Glomerular visceral epithelial cell (primary cell): ENCODE measurements around the gene PTPN13.

ENCODE experiments used
- DNase-seq: peaks from one replicate; pipeline ENCODE4 v3.0.0-alpha.2; 2016; ENCODE audit errors: extremely low spot score

Gene PTPN13

DNA sequence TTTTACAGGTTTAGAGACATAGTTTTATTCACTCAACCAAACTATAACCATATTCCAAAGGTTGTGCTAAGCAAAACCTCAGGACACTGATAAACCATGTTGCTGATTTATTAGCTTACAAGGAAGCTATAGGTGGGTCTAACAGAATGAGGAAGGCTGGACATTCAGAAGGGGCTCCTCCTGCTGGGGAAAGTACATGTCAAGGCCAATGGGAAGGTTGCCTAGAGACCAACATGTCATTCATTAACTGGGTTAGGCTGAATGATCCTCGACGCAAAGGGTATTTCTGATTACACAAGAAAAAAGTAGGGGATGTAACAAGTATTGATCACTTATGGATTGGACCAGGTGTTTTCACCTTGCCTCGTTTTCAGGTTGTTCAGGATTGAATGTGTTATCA lies 224.7 kb downstream of the PTPN13 start:
- no peak for DNase-seq

- DNase-seq: no peak
Observed at GRCh38 chr4:86819561-86819960, 225.4 kb downstream of the PTPN13 start.

- no peak for DNase-seq
Observed at GRCh38 chr4:86821151-86821550, 227.0 kb downstream of the PTPN13 start.

GRCh38 chr4:86822136-86822535 lies 228.0 kb downstream of the PTPN13 start:
- DNase-seq: no peak

- no peak for DNase-seq
Observed at GRCh38 chr4:86825511-86825910, 231.4 kb downstream of the PTPN13 start.

GRCh38 chr4:86831262-86832130 lies 237.4 kb downstream of the PTPN13 start:
- DNase-seq: peak; percentile 70

- no peak for DNase-seq
Observed at GRCh38 chr4:86833615-86834014, 239.5 kb downstream of the PTPN13 start.

DNA sequence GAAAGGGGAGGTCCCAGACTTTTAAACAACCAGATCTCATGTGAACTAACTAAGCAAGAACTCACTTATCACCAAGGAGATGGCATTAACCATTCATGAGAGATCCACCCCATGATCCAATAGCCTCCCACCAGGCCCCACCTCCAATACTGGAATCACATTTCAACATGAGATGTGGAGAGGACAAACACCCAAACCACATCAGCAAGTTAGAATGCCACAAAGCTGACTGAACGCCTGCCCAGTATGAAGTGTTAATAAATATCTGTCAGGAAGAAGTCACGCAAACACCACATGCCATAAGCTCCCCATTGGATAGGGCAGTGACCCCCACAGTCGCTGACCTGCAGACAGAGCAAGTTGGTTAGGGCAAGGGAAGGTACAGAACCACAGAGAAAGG lies 240.8 kb downstream of the PTPN13 start:
- no peak for DNase-seq

- no peak for DNase-seq
Observed at GRCh38 chr4:86835677-86836076, 241.6 kb downstream of the PTPN13 start.

DNA sequence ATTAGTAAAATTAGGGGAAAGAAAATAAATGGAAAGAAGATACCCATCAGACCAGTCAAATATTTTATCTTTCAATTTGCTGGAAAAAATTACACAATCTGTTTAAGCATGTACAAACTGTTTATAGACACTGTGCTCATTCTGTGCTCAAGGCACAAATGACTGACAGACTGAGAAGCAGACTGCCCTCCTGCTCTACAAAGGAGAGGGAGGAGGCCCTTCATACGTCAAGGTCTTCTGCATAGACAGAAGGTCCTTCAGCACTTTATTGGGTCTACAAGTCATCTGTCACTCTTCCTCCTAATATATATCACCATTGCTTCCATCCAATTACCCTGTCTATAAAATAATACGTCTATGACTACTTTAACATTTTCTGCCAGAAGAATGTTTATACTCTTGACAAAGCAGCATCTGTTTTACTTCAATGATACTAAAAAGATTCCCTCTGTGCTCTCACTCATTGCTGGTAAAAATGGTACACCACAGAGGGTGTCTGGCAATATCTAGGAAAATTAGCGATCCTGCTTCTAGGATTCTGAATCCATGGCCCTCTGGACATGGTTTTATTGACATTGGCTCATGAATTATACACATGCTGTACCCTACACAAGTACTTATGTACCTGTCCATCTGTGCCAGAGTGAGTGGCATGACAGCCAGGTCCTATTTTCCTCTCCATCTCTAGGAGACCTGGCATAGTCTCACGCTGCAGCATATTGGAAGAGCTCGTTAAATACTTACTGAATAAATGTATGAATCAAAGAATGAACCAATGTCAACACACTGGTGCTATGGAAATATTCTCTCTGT lies 243.8 kb downstream of the PTPN13 start:
- no peak for DNase-seq

GRCh38 chr4:86840858-86841257 lies 246.7 kb downstream of the PTPN13 start:
- no peak for DNase-seq

GRCh38 chr4:86841309-86841708 lies 247.2 kb downstream of the PTPN13 start:
- no peak for DNase-seq

DNA sequence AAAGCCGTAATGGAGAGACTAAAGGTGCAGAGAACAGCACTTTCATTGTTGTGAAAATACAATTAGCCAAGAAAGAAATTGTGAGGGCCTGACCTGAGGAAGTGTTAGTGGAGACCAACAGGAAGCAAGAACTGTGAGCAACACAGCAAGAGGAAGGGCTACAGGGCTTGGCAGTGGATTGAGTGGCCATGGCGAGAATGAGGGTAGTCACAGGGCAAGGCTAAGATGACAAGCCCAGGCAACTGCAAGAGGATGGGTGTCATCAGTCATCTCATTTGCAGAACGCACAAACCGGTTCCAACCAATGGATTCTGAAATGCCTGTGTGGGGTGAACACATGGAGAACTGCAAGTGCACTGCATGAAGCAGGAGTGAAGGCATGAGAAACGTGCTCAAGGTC lies 251.5 kb downstream of the PTPN13 start:
- no peak for DNase-seq

GRCh38 chr4:86846921-86847320 lies 252.8 kb downstream of the PTPN13 start:
- DNase-seq: no peak

- no peak for DNase-seq
Observed at GRCh38 chr4:86847571-86847970, 253.5 kb downstream of the PTPN13 start.

- peak; percentile 21 for DNase-seq
Observed at GRCh38 chr4:86848136-86848535, 254.0 kb downstream of the PTPN13 start.

DNA sequence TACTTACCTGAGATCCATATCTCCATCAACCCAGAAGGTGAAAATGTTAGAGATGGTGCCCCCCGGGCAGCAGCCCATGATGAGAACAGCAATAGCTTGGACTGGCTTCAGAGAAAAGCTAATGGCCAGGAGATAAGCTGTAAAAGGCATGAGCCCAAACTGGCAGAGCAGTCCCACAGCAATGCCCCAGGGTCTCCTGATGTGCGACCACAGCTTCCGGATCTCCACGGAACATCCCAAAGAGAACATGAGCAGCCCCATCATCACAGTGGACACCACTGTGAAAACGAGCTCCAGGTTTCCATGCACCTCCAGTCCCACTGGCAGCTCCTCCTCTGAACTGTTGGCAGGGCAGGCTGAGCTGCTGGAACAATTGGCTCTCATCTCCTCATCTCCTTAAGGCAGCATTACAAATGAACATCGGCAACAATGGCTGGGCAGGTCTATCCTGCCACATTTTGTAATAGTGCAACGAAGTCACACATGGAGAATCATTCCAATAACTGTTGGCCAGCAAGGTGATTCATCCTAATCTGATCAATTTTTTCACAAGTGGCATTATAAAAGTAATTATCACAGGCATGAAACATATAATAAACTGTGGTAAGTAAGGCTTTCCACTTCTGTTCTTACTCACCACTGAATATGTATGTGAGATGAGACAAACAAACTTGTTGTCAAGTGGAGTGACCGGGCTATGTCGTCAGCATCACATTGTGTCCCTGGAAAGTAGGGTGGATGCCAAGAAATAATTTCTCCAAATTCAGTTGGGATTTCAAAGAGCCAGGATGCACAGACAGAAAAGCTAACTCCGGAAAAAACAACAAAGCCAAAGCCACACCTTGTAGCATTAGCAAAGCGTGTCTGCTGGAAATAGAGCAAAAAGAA lies 254.9 kb downstream of the PTPN13 start, which contains the start of gene SLC10A6:
TSS of gene SLC10A6 (minus strand) at position 653 of the 888 bp plus-strand sequence. CDS start at position 384, 269 bp downstream.
- DNase-seq: no peak

- no peak for DNase-seq
Observed at GRCh38 chr4:86853209-86853608, 259.1 kb downstream of the PTPN13 start.

DNA sequence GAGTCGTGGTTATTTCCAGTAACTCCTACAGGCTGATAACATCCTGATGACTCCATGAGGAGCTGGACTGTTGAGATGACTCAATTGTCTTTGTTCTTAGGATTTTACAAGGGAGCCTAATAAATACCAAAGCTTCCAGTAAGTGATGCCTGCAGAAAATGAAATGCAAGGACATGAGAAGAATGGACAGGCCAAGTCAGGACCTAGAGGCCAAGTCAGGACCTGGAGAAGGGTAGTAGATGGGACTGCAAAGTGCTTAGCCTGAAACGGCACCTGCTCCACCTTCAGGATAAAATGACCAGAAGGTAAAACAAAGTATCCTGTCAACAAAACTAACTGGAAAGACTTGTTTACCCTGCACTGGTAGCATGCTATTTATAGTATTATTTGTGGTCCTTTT lies 261.5 kb downstream of the PTPN13 start:
- no peak for DNase-seq

DNA sequence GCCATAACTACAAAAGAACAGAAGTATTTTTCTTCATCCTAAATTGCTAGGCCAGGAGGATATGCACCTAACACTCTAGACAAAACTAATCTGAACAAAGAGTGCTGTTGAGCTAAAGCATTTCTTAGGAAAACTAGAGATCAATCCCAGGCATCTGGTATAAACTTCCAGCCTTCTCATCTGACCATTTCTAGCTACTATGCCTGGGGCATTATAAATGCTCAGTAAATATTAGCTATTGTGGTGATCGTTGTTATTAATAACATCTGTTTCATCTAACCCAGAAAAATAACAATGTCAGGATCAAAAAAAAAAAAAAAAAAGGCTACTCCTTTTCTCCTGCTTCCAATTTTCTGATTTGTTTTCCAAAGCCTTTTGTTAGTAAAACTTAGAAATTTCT lies 262.8 kb downstream of the PTPN13 start:
- no peak for DNase-seq

- DNase-seq: no peak
Observed at GRCh38 chr4:86857341-86858052, 263.4 kb downstream of the PTPN13 start.
